Mesodermal cell (in vitro differentiated cells): ENCODE results near the gene TSPAN1.
A peak's percentile ranks its signal among the peaks of the same experiment; 100 is the strongest.

ENCODE experiments used
- H3K27ac ChIP-seq: 2 replicates; pipeline ENCODE4 v1.7.0; 2013; ENCODE audit warnings: mild to moderate bottlenecking, low read depth, low read length, moderate library complexity; ENCODE audit not compliant: severe bottlenecking
- H3K36me3 ChIP-seq: 2 replicates; pipeline ENCODE4 v1.7.1; 2013; ENCODE audit warnings: mild to moderate bottlenecking, low read length, moderate library complexity; ENCODE audit not compliant: control insufficient read depth, insufficient read depth
- H3K4me1 ChIP-seq: one replicate; pipeline ENCODE4 v1.7.1; 2013; ENCODE audit warnings: mild to moderate bottlenecking, low read length; ENCODE audit not compliant: insufficient read depth, control insufficient read depth, poor library complexity, severe bottlenecking
- H3K4me3 ChIP-seq: 2 replicates; pipeline ENCODE4 v1.7.0; 2013; ENCODE audit warnings: low read length, control low read depth, mild to moderate bottlenecking; ENCODE audit not compliant: insufficient read depth, poor library complexity, severe bottlenecking; ENCODE audit errors: extremely low read depth
- H3K9me3 ChIP-seq: 2 replicates; pipeline ENCODE4 v1.7.1; 2013; ENCODE audit warnings: mild to moderate bottlenecking, low read length, moderate library complexity; ENCODE audit not compliant: control insufficient read depth
- WGBS, 2 experiments: methylation state at CpG; one replicate each; pipeline ENCODE4 v1.1.5; 2013; ENCODE audit warnings: missing lambda C conversion rate in 2 of 2; ENCODE audit not compliant: insufficient coverage in 2 of 2; 5-methylcytosine and 5-hydroxymethylcytosine counted together

Gene TSPAN1

DNA sequence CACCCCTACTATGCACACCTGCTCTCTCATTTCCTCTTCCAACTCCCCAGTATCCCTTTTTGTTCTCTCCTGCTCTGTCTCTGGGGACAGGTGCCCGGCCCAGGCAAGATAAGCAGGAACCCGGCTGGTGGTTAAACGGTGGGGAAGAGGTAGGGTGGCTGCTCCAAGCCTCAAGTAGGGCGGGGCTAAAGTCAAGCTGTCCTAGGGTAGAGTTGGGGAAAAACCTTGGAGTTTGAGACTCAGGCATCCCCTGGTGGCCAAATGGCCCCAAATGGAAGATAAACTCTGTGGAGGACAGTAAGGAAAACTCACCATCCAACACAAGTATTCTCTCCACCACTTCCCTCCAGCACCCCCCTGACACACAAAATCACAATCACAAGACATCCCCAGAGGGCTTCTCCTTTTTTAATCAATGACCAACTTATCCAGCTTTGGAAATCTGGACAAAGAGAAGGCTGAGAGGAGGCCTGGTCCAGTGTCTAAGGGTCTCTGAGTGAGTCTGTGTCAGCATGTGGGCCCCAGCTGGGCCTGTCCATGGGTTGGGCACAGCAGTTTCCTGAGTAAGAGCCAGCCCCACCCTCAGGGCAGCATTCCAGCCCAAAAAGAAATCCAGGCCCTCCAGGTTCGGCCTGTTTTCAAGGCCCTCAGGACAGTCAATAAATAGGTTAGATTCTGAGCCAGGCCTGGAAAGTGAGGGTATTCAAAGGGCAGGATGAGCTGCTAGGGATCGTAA, 13.6 kb downstream of the TSPAN1 start:
- 76 to 82% methylated on average over 2 to 4 of the region's 6 CpGs for WGBS, 2 experiments
- Histone ChIP-seq H3K4me1 (peaks cover 5% of the 10 kb centered on the region), H3K27ac (no peak overlapping the region)

DNA sequence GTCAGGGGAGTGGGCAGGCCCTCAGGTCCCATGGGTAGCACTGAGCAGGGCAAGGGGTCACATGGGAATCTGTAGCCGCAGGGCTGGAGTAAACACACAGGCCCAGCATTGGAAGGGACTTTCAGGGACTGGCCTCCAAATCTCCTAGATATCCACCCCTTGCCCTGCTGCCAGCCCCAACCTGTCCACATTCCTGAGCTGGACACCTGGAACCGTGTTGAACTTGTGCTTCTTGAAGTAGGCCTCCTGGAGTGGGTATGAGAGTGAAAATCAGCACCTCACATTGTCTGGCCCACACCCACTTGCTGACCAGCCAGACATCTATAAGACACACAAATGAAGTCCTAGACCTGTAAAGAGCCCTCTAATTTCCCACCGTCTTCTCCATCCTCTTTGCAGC, 15.7 kb downstream of the TSPAN1 start:
- no peaks in the 10 kb centered on the region for H3K4me1 ChIP-seq
- peaks cover 66% of the 10 kb centered on the region for H3K36me3 ChIP-seq
- 86 to 100% methylated on average over 2 to 3 of the region's 3 CpGs for WGBS, 2 experiments
- H3K9me3 ChIP-seq: no peaks in the 10 kb centered on the region
- H3K27ac ChIP-seq: no peak overlapping the region
- no peak overlapping the region for H3K4me3 ChIP-seq

More for the DNA sequence above, 13.6 kb downstream of the TSPAN1 start:
- Histone ChIP-seq H3K9me3 (no peaks in the 10 kb centered on the region), H3K4me3 (no peak overlapping the region), H3K36me3 (peaks cover 53% of the 10 kb centered on the region)

DNA sequence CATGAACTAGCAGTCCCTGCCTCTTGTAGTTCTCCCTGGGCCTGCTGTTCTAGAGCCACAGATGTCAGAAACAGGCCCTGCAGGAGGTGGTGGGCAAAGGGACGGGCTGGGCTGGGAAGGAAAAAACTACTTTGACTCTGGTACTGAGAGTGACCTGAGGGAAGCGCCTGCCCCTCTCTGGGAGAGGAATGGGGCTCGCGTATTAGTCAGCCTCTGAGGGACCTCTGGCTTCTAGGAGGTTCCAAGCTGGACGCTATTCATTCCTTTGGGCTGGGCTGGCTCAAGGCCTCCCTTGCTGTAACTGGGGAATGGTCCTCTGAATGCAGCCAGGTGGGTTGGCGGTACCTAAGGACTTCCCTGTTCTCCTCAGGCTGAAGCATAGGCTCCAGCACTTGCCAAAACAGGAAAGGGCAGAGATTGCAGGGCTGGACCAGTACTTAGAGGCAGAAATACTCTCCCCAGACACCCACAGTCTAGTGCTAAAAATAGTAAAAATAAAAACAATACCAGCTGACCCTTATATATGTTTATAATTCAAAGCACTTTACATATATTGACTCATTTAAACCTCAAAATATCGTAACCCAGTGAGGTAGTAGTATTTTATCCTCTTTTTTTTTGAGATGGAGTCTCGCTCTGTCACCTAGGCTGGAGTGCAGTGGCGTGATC, 16.3 kb downstream of the TSPAN1 start:
- Histone ChIP-seq H3K27ac (no peak overlapping the region), H3K4me1 (no peaks in the 10 kb centered on the region), H3K4me3 (no peak overlapping the region), H3K9me3 (no peaks in the 10 kb centered on the region), H3K36me3 (peaks cover 68% of the 10 kb centered on the region)
- 94 to 95% methylated on average over 6 of the region's 9 CpGs for WGBS, 2 experiments

DNA sequence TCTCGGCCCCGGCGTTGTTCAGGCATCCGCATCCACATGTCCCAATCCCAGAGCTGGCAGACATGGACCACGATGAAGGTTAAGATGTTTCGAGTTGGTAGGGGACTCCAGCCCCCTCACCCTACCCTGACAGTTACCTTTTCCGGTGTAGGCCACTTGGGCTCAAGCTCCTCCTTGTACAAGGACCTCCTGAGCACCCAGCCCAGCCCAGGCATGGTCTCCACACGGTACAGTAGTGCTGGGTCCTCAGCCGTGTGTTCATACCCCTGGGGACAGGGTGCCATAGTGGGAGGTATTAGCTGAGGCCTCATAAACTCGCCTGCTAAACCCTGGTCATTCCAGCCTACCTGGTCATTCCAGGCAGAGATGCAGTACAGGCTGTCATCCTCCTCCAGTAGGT, 17.3 kb downstream of the TSPAN1 start:
- no peak overlapping the region for H3K4me3 ChIP-seq

DNA sequence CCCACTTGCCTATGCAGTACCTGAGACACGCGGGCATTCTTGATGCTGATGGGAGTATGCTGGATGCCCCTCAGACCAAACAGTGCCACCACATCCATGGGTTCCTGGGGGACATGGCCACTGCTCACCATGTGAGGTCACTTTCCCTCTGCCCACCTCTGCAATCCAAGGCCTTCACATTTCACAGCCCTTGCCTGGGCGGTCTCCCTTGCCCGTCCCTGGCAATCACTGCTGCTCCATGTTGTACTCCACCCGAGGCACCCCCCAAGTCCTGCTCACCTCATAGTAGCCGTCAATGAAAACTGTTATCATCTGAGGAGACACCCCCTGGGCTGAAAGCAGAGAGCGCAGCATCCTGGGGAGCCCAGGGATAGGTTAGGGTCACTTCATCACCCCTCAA, 18.4 kb downstream of the TSPAN1 start:
- WGBS, 2 experiments: 99 to 100% methylated on average over 6 to 7 of the region's 7 CpGs
- Histone ChIP-seq H3K27ac (no peak overlapping the region), H3K4me3 (no peak overlapping the region), H3K9me3 (no peaks in the 10 kb centered on the region), H3K36me3 (peaks cover 63% of the 10 kb centered on the region), H3K4me1 (no peaks in the 10 kb centered on the region)

More for the DNA sequence above, 17.3 kb downstream of the TSPAN1 start:
- WGBS, 2 experiments: 90 to 98% methylated on average over 8 to 9 of the region's 10 CpGs
- Histone ChIP-seq H3K9me3 (no peaks in the 10 kb centered on the region), H3K4me1 (no peaks in the 10 kb centered on the region), H3K36me3 (peaks cover 73% of the 10 kb centered on the region), H3K27ac (no peak overlapping the region)

DNA sequence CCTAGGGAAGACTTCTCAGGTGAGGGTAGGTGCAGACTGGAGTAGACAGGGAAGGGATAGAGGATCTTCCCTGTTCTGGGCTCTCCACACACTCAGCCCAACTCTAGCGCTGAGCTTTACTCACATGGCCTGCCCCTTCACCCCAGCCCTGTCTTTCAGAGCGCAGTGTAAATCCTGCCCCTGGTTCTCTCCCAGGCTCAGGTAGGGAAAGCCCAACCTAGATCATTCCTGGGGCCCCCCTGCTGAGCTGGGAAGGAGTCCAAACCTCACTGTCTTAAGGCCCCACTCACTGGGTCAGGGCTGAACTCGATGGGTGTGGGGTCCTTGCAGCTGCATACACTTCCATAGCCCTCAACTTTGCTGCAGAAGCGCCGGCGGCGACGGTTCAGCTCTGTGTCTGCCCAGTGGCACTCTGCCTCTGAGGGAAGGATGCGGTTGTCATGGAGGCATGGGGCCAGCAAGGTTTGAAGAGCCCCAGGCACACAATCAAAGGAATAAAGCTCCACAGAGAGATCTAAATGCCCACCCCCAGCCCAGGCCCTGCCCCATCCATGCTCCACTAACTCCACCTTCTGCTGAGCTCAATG, 19.2 kb downstream of the TSPAN1 start:
- 89 to 90% methylated on average over 2 to 9 of the region's 9 CpGs for WGBS, 2 experiments
- H3K4me3 ChIP-seq: no peak overlapping the region
- H3K36me3 ChIP-seq: peaks cover 57% of the 10 kb centered on the region
- peaks cover 2% of the 10 kb centered on the region for H3K4me1 ChIP-seq
- no peak overlapping the region for H3K27ac ChIP-seq
- H3K9me3 ChIP-seq: no peaks in the 10 kb centered on the region

DNA sequence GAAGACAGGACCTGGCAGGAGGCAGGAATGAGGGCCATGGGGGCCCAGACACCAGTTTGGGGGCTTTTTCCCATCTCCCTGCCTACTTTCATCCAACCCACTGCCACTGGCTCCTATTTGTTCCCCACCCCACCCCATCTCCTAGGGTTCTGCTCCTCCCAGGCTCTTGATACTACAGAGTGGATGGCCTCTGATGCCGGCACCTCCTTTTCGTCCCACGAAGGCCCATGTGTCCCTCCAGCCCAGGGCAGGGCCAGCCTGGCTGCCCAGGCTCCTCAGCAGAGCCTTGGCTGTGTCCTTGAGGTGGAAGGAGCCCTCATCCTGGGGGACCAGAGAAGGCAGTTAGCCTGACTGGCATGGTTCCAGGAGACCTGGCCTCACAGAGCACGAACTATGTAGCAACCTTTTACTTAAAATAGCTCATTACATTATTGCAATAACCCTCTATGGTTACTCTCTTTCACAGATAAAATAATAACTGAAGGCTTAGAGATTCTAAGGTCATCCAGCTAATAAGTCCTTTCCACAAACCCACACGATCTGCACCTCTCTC, 19.8 kb downstream of the TSPAN1 start:
- WGBS, 2 experiments: 97 to 100% methylated on average over 2 of the region's 5 CpGs

DNA sequence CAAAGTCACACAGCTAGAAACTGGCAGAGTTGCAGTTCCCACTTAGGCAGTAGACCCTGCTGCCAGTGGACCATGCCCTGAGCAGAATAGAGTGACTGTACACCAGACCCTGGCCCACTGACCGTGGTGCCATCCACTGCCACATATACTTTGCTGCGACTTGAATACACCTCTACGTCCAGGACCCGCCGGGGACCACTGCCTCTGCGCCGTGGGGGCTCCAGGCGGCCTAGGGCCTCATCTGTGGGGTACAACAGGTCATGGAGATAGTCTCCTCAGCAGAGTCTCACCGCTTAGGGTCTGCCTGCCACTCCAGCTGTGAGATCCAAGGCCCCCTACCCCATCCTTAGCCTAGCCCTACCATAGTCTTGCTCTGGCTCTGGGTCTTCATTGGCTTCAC, 21.7 kb downstream of the TSPAN1 start:
- 98 to 99% methylated on average over 8 of the region's 9 CpGs for WGBS, 2 experiments
- H3K9me3 ChIP-seq: no peaks in the 10 kb centered on the region
- no peak overlapping the region for H3K27ac ChIP-seq
- H3K4me3 ChIP-seq: no peak overlapping the region
- H3K4me1 ChIP-seq: peaks cover 3% of the 10 kb centered on the region
- H3K36me3 ChIP-seq: peaks cover 34% of the 10 kb centered on the region

More for the DNA sequence above, 19.8 kb downstream of the TSPAN1 start:
- H3K9me3 ChIP-seq: no peaks in the 10 kb centered on the region
- peaks cover 50% of the 10 kb centered on the region for H3K36me3 ChIP-seq
- H3K4me3 ChIP-seq: no peak overlapping the region
- no peak overlapping the region for H3K27ac ChIP-seq
- H3K4me1 ChIP-seq: peaks cover 3% of the 10 kb centered on the region

DNA sequence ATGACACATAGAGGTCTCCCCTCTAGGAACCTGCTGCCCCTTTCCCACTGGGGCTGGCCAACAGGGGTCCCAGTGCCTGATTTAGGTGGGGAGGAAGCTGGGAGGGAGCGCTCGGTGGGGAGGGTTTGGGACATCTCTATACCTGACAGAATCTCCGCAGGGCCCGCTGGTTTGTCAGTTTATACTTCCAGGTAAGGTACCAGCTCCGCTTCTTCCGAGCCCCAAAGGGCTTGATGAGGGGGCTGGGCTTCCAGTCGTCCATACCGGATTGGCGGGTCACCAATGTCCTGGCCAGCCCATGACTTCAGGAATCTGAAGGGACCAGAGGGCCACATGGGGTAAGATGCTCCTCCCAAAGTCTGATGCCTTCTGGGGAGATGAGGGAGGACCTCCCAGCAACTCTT, 22.7 kb downstream of the TSPAN1 start:
- WGBS, 2 experiments: 68 to 71% methylated on average over 7 to 9 of the region's 9 CpGs
- H3K9me3 ChIP-seq: no peaks in the 10 kb centered on the region
- H3K36me3 ChIP-seq: peaks cover 30% of the 10 kb centered on the region
- H3K4me1 ChIP-seq: peaks cover 3% of the 10 kb centered on the region
- H3K27ac ChIP-seq: peak overlapping the region; percentile 23
- H3K4me3 ChIP-seq: peak overlapping the region; percentile 72

DNA sequence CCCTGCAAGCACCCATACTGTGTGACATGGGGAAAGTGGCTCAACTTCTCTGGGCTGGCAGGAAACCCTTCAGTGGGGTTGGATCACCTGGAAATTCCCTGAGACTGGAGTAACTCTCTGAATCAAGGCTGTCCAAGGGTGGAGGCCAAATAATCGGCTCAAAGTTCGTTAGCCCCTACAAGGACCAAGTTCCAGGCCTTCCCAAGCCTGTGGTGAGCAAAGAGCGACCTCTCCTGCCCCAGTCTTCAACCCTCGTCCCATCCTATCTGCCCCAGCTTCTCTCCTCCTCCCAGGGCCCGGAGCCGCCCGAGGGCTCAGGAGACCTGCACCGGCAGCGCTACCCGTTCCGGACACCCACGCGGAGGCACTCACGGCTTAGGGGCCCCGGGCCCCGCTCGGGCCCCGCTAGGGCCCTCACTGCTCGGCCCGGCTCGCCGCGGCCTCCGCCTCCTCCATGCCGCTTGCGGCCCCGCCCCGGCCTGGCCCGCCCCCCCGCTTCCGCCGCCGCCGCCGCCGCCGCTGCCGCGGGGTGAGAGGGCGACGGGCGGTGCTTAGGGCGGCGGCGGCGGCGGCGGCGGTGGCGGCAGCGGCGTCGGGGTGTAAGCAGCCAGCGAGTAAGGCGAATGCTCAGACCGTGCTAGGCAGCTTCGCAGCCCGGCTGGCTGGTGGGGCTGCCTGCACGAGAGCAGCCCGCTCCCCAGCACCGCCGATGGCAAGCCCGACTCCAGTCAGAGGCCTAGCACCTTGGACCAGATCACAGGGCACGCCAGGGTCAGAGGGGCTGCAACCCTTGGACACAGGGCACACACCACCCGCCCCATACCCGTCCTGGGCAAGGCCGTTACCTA, 23.3 kb downstream of the TSPAN1 start, which contains the start of gene POMGNT1:
Gene POMGNT1 (minus strand): TSS at position 471 of the 848 bp plus-strand sequence. CDS start 613 bp downstream, outside the sequence.
- Histone ChIP-seq H3K4me1 (peaks cover 3% of the 10 kb centered on the region), H3K27ac (peak within 1 kb of the TSS; percentile 43), H3K4me3 (peak within 1 kb of the TSS; percentile 72), H3K36me3 (peaks cover 24% of the 10 kb centered on the region), H3K9me3 (no peaks in the 10 kb centered on the region)
- 1 to 4% methylated on average over 23 to 40 of the region's 67 CpGs for WGBS, 2 experiments
